ENCODE results near the gene HOXA1. TPM values are rescaled to one million over a fixed set of nuclear protein-coding genes. Genes with fewer than 3 reads are reported as not detected.
A peak's percentile ranks its signal among the peaks of the same experiment; 100 is the strongest.

Gene HOXA1
- total RNA-seq, 4 donors from 2014 or later, result 0.16 to 0.36 TPM; not detected in 2

DNA sequence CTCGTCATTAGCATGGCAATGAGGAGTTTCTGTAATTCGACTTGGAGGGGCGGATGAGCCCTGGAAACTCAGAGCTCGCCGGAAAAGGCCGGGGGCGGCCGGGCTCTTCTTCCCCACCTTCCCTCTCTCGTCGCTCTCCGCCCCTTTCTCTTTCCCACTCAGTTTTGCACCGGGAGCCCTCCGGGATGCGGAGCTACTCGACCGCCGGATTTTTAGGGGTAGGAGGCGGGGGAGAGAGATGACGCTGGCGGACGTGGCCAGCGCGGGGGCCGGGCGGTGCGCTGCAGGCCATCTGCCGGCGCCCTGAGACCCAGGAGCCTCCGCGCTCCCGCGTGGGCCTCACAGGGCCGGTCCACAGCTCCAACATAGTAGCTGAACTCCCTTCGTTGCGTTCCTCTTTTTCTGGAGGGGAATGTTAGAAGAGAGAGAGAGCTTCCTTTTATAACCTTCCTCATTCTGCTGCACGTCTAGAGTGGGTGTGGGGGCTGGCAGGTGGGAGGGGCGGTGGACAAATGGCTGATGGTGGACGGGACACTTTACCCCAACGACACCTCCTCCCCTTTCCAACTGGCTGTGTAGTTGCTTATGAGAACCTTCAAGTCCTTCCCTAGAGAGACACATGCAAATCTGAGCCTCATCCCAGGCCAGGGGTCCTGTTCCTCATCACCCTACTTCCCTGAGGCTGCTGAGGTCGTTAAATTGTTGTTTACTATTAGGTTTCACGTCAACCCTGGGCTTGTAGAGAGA lies 1.1 kb upstream of the HOXA1 start:
- no peaks in the 10 kb centered on the region for H3K9me3 ChIP-seq
- peak overlapping the region; percentile 78 to 97 (median 88) for H3K4me3 ChIP-seq
- H3K4me1 ChIP-seq, result peaks cover 11 to 24% of the 10 kb centered on the region in 2 donors
- in situ Hi-C loops (cut with MboI; ENCODE audit: low sequenced_read_pairs in 4 of 4), result no loop called here
- peak; percentile 22 to 25 for ATAC-seq
- no peaks in the 10 kb centered on the region for H3K36me3 ChIP-seq
- peak overlapping the region; percentile 73 to 82 (median 80) for H3K27ac ChIP-seq
- no peaks in the 10 kb centered on the region for H3K27me3 ChIP-seq
- no peak for DNase-seq
- intact Hi-C loops (cut with DNase I; ENCODE audit: low total_unique reads), result loop anchor here (1.0 to 2.0 kb wide), 2 partner anchors 34 to 233 kb away; partner anchors contain the start of genes HOXA4 and SKAP2
- TF ChIP-seq, protein P1, sequence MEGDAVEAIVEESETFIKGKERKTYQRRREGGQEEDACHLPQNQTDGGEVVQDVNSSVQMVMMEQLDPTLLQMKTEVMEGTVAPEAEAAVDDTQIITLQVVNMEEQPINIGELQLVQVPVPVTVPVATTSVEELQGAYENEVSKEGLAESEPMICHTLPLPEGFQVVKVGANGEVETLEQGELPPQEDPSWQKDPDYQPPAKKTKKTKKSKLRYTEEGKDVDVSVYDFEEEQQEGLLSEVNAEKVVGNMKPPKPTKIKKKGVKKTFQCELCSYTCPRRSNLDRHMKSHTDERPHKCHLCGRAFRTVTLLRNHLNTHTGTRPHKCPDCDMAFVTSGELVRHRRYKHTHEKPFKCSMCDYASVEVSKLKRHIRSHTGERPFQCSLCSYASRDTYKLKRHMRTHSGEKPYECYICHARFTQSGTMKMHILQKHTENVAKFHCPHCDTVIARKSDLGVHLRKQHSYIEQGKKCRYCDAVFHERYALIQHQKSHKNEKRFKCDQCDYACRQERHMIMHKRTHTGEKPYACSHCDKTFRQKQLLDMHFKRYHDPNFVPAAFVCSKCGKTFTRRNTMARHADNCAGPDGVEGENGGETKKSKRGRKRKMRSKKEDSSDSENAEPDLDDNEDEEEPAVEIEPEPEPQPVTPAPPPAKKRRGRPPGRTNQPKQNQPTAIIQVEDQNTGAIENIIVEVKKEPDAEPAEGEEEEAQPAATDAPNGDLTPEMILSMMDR (IDR thresholded peaks at IDR 0.05 in 4 of 5, conservative IDR thresholded peaks at IDR 0.05 in 1 of 5), result no peak
- TF ChIP-seq POLR2A (IDR thresholded peaks at IDR 0.05), result no peak

GRCh38 chr7:27095050-27095896 lies 527 bp downstream of the HOXA1 start:
- Histone ChIP-seq H3K4me1 (peaks cover 11 to 24% of the 10 kb centered on the region in 2 donors), H3K27me3 (no peaks in the 10 kb centered on the region), H3K27ac (peak overlapping the region in 1 of 4 donors; percentile 81), H3K36me3 (no peaks in the 10 kb centered on the region), H3K4me3 (peak overlapping the region; percentile 78 to 97 (median 88)), H3K9me3 (no peaks in the 10 kb centered on the region)
- no peak for ATAC-seq
- DNase-seq, result no peak
- intact Hi-C loops (cut with DNase I; ENCODE audit: low total_unique reads), result no loop called here
- in situ Hi-C loops (cut with MboI; ENCODE audit: low sequenced_read_pairs in 4 of 4), result no loop called here
- TF ChIP-seq, protein P1 (IDR thresholded peaks at IDR 0.05 in 4 of 5, conservative IDR thresholded peaks at IDR 0.05 in 1 of 5), result no peak
- no peak for TF ChIP-seq POLR2A (IDR thresholded peaks at IDR 0.05)

DNA sequence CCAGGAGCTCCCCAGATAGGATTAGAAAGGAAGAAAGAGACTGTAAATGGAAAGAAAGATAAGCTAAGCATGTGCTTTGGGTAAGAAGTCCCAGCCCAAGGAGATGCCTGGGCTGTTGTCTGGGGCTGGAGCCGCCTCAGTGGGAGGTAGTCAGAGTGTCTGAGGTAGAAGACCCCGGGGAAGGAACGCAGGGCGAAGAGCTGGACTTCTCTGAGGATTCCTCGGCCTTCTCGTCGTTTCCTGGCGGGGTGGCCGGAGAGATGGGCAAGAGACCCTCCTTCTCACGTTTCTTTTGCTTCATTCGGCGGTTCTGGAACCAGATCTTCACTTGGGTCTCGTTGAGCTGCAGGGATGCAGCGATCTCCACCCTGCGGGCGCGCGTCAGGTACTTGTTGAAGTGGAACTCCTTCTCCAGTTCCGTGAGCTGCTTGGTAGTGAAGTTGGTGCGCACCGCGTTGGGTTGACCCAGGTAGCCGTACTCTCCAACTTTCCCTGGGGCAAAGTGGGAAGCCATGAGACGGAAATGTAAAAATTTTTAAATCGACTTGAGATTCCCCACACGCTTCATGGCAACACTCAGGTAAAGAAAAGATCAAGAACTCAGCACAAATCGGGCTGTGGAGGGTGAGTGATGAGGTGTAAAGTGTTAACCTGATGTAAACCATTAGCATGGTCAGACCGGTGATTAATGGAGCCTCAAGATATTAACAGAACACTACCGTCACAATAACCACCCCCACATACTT lies 1.3 kb downstream of the HOXA1 start:
- Histone ChIP-seq H3K4me3 (no peak overlapping the region), H3K4me1 (peaks cover 11 to 24% of the 10 kb centered on the region in 2 donors), H3K36me3 (no peaks in the 10 kb centered on the region), H3K9me3 (no peaks in the 10 kb centered on the region), H3K27me3 (peaks cover 0 to 3% (median 0%) of the 10 kb centered on the region in 3 donors), H3K27ac (no peak overlapping the region)
- intact Hi-C loops (cut with DNase I; ENCODE audit: low total_unique reads) (no loop called here), in situ Hi-C loops (cut with MboI; ENCODE audit: low sequenced_read_pairs in 4 of 4) (no loop called here)
- no peak for DNase-seq
- TF ChIP-seq POLR2A (IDR thresholded peaks at IDR 0.05), result no peak
- TF ChIP-seq, protein P1 (IDR thresholded peaks at IDR 0.05 in 4 of 5, conservative IDR thresholded peaks at IDR 0.05 in 1 of 5), result no peak
- no peak for ATAC-seq

GRCh38 chr7:27093184-27093895 lies 2.5 kb downstream of the HOXA1 start:
- no peaks in the 10 kb centered on the region for H3K36me3 ChIP-seq
- TF ChIP-seq, protein P1 (IDR thresholded peaks at IDR 0.05 in 4 of 5, conservative IDR thresholded peaks at IDR 0.05 in 1 of 5), result no peak
- TF ChIP-seq POLR2A (IDR thresholded peaks at IDR 0.05), result no peak
- DNase-seq (no peak), ATAC-seq (no peak)
- H3K27ac ChIP-seq, result no peak overlapping the region
- intact Hi-C loops (cut with DNase I; ENCODE audit: low total_unique reads), result no loop called here
- no peak overlapping the region for H3K4me3 ChIP-seq
- H3K4me1 ChIP-seq, result peaks cover 11 to 23% of the 10 kb centered on the region in 2 donors
- H3K9me3 ChIP-seq, result no peaks in the 10 kb centered on the region
- in situ Hi-C loops (cut with MboI; ENCODE audit: low sequenced_read_pairs in 4 of 4), result no loop called here
- H3K27me3 ChIP-seq, result peaks cover 9 to 14% (median 10%) of the 10 kb centered on the region in 3 donors

All from gastrocnemius medialis (tissue), 4 donors.